ENCODE results near the gene FGF14.

Gene FGF14

DNA sequence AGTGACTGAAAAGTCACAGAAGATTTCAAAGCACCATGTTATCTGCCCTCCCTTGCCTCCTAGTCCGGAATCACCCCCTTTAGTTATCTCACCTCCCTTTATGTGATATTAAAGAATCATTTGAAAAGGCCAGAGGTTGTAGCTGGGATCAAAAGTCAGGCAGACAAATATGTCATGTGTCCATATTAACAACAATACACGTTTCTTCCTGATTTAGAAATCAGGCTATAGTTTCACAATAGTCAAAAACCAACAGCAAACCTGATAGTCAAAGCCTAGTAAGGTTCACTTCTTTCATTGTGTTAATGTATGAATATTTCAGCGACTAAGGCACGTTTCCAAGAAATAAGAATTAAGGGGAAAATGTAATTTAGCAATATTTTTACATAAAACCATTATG lies 622.7 kb downstream of the FGF14 start:
- H3K4me1 ChIP-seq (ENCODE audit: insufficient read depth, insufficient read length): no peaks in the 10 kb centered on the region
- no peaks in the 10 kb centered on the region for H3K9me3 ChIP-seq (ENCODE audit: insufficient read depth, low read length)
- H3K36me3 ChIP-seq (ENCODE audit: insufficient read depth, insufficient read length, low read length): no peaks in the 10 kb centered on the region
- H3K9ac ChIP-seq (ENCODE audit: insufficient read length, low read depth): no peak overlapping the region
- TF ChIP-seq SUZ12 (IDR thresholded peaks at IDR 0.05; ENCODE audit: extremely low read depth, insufficient read depth, insufficient read length) (no peak), YY1 (IDR thresholded peaks at IDR 0.05; ENCODE audit: insufficient read depth, insufficient read length) (no peak), ZNF274 (IDR thresholded peaks at IDR 0.05; ENCODE audit: low read depth, low read length) (no peak)
- no peaks in the 10 kb centered on the region for H3K27me3 ChIP-seq (ENCODE audit: insufficient read depth, insufficient read length)
- no peak for DNase-seq (ENCODE audit: low read depth, low spot score)
- no peak overlapping the region for H3K4me3 ChIP-seq (ENCODE audit: insufficient read length, low read depth)

- H3K4me3 ChIP-seq (ENCODE audit: insufficient read length, low read depth): no peak overlapping the region
- no peaks in the 10 kb centered on the region for H3K36me3 ChIP-seq (ENCODE audit: insufficient read depth, insufficient read length, low read length)
- no peaks in the 10 kb centered on the region for H3K9me3 ChIP-seq (ENCODE audit: insufficient read depth, low read length)
- H3K9ac ChIP-seq (ENCODE audit: insufficient read length, low read depth): no peak overlapping the region
- H3K27me3 ChIP-seq (ENCODE audit: insufficient read depth, insufficient read length): no peaks in the 10 kb centered on the region
- H3K4me1 ChIP-seq (ENCODE audit: insufficient read depth, insufficient read length): no peaks in the 10 kb centered on the region
- DNase-seq (ENCODE audit: low read depth, low spot score): no peak
- TF ChIP-seq SUZ12 (IDR thresholded peaks at IDR 0.05; ENCODE audit: extremely low read depth, insufficient read depth, insufficient read length) (no peak), YY1 (IDR thresholded peaks at IDR 0.05; ENCODE audit: insufficient read depth, insufficient read length) (no peak), ZNF274 (IDR thresholded peaks at IDR 0.05; ENCODE audit: low read depth, low read length) (no peak)
Observed at GRCh38 chr13:101775267-101775666, 626.6 kb downstream of the FGF14 start.

DNA sequence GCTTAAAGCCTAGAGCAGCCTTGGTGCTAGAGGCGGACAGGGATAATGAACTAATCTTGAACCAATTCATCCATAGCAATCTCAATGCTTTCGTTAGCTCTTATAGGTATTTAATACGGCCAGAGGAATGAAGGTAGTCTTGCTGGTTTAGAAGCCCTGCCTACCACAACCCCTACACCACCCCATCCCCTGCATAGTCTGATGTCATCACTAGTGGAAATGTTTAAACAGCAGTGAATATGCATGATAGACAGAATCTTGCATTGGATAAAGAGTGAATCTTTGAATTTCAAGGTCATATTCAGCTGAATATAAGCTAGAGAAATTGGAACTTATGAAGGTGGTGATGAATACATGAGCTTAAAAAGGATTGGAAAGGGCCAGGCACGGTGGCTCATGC lies 627.5 kb downstream of the FGF14 start:
- no peaks in the 10 kb centered on the region for H3K27me3 ChIP-seq (ENCODE audit: insufficient read depth, insufficient read length)
- H3K9me3 ChIP-seq (ENCODE audit: insufficient read depth, low read length): no peaks in the 10 kb centered on the region
- no peaks in the 10 kb centered on the region for H3K4me1 ChIP-seq (ENCODE audit: insufficient read depth, insufficient read length)
- no peak overlapping the region for H3K9ac ChIP-seq (ENCODE audit: insufficient read length, low read depth)
- DNase-seq (ENCODE audit: low read depth, low spot score): no peak
- no peak overlapping the region for H3K4me3 ChIP-seq (ENCODE audit: insufficient read length, low read depth)
- TF ChIP-seq ZNF274 (IDR thresholded peaks at IDR 0.05; ENCODE audit: low read depth, low read length) (no peak), SUZ12 (IDR thresholded peaks at IDR 0.05; ENCODE audit: extremely low read depth, insufficient read depth, insufficient read length) (no peak), YY1 (IDR thresholded peaks at IDR 0.05; ENCODE audit: insufficient read depth, insufficient read length) (no peak)
- no peaks in the 10 kb centered on the region for H3K36me3 ChIP-seq (ENCODE audit: insufficient read depth, insufficient read length, low read length)

DNA sequence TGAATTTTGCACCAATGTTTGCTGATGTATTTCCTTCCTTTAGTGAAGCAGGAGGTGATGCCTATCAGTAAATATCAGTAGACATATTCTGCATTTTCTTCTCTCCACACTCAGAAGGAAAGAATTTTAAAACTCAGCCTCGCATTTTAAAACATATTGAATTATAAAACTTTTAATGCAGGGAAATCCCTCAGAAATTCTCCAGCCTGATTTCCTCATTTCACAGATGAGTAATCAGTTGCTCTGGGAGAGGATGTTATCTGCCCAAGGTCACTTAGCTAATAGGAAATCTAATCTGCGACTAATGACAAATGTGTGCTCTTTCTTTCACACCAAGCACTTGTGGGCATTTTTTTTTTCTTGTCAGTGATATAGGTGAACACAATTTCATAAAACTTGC lies 628.8 kb downstream of the FGF14 start:
- Histone ChIP-seq H3K27me3 (ENCODE audit: insufficient read depth, insufficient read length) (no peaks in the 10 kb centered on the region), H3K4me1 (ENCODE audit: insufficient read depth, insufficient read length) (no peaks in the 10 kb centered on the region), H3K9me3 (ENCODE audit: insufficient read depth, low read length) (no peaks in the 10 kb centered on the region), H3K9ac (ENCODE audit: insufficient read length, low read depth) (no peak overlapping the region), H3K4me3 (ENCODE audit: insufficient read length, low read depth) (no peak overlapping the region), H3K36me3 (ENCODE audit: insufficient read depth, insufficient read length, low read length) (no peaks in the 10 kb centered on the region)
- no peak for DNase-seq (ENCODE audit: low read depth, low spot score)
- TF ChIP-seq YY1 (IDR thresholded peaks at IDR 0.05; ENCODE audit: insufficient read depth, insufficient read length): no peak
- no peak for TF ChIP-seq ZNF274 (IDR thresholded peaks at IDR 0.05; ENCODE audit: low read depth, low read length)
- no peak for TF ChIP-seq SUZ12 (IDR thresholded peaks at IDR 0.05; ENCODE audit: extremely low read depth, insufficient read depth, insufficient read length)

DNA sequence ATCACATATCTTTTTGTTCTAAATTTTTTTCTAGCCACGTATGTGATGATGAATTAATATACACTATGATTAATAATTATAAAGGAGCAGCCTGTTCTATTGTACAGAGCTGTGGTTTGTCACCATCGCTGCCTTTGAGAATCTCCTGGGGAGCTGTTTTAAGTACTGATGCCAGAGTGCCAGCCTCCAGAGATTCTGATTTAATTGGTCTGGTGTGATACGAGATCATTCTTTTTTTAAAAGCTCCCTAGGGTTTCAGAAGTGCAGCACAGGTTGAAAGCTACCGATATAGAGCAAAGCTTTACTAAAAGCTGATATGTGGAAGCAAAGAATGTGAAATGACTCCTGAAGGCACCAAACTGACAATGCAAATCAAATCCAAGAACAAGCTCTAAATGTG lies 634.7 kb downstream of the FGF14 start:
- H3K9me3 ChIP-seq (ENCODE audit: insufficient read depth, low read length): no peaks in the 10 kb centered on the region
- no peaks in the 10 kb centered on the region for H3K4me1 ChIP-seq (ENCODE audit: insufficient read depth, insufficient read length)
- H3K9ac ChIP-seq (ENCODE audit: insufficient read length, low read depth): no peak overlapping the region
- TF ChIP-seq YY1 (IDR thresholded peaks at IDR 0.05; ENCODE audit: insufficient read depth, insufficient read length) (no peak), ZNF274 (IDR thresholded peaks at IDR 0.05; ENCODE audit: low read depth, low read length) (no peak), SUZ12 (IDR thresholded peaks at IDR 0.05; ENCODE audit: extremely low read depth, insufficient read depth, insufficient read length) (no peak)
- DNase-seq (ENCODE audit: low read depth, low spot score): no peak
- H3K36me3 ChIP-seq (ENCODE audit: insufficient read depth, insufficient read length, low read length): no peaks in the 10 kb centered on the region
- H3K27me3 ChIP-seq (ENCODE audit: insufficient read depth, insufficient read length): no peaks in the 10 kb centered on the region
- no peak overlapping the region for H3K4me3 ChIP-seq (ENCODE audit: insufficient read length, low read depth)

GRCh38 chr13:101763191-101763590 lies 638.7 kb downstream of the FGF14 start:
- no peak for DNase-seq (ENCODE audit: low read depth, low spot score)
- no peaks in the 10 kb centered on the region for H3K9me3 ChIP-seq (ENCODE audit: insufficient read depth, low read length)
- no peaks in the 10 kb centered on the region for H3K4me1 ChIP-seq (ENCODE audit: insufficient read depth, insufficient read length)
- no peaks in the 10 kb centered on the region for H3K36me3 ChIP-seq (ENCODE audit: insufficient read depth, insufficient read length, low read length)
- no peak overlapping the region for H3K9ac ChIP-seq (ENCODE audit: insufficient read length, low read depth)
- H3K27me3 ChIP-seq (ENCODE audit: insufficient read depth, insufficient read length): no peaks in the 10 kb centered on the region
- no peak for TF ChIP-seq SUZ12 (IDR thresholded peaks at IDR 0.05; ENCODE audit: extremely low read depth, insufficient read depth, insufficient read length)
- no peak for TF ChIP-seq YY1 (IDR thresholded peaks at IDR 0.05; ENCODE audit: insufficient read depth, insufficient read length)
- no peak for TF ChIP-seq ZNF274 (IDR thresholded peaks at IDR 0.05; ENCODE audit: low read depth, low read length)
- no peak overlapping the region for H3K4me3 ChIP-seq (ENCODE audit: insufficient read length, low read depth)

GRCh38 chr13:101757446-101758039 lies 644.3 kb downstream of the FGF14 start:
- peak; percentile 6 for DNase-seq (ENCODE audit: low read depth, low spot score)
- H3K27me3 ChIP-seq (ENCODE audit: insufficient read depth, insufficient read length): no peaks in the 10 kb centered on the region
- no peaks in the 10 kb centered on the region for H3K4me1 ChIP-seq (ENCODE audit: insufficient read depth, insufficient read length)
- no peaks in the 10 kb centered on the region for H3K36me3 ChIP-seq (ENCODE audit: insufficient read depth, insufficient read length, low read length)
- TF ChIP-seq SUZ12 (IDR thresholded peaks at IDR 0.05; ENCODE audit: extremely low read depth, insufficient read depth, insufficient read length) (no peak), YY1 (IDR thresholded peaks at IDR 0.05; ENCODE audit: insufficient read depth, insufficient read length) (no peak), ZNF274 (IDR thresholded peaks at IDR 0.05; ENCODE audit: low read depth, low read length) (no peak)
- no peaks in the 10 kb centered on the region for H3K9me3 ChIP-seq (ENCODE audit: insufficient read depth, low read length)
- H3K9ac ChIP-seq (ENCODE audit: insufficient read length, low read depth): no peak overlapping the region
- no peak overlapping the region for H3K4me3 ChIP-seq (ENCODE audit: insufficient read length, low read depth)
